KOPT-K1 (cell line): ENCODE data around the gene TECR.
"Not testable (repeated sequence)": the region's sequence is repeated elsewhere in the genome, so short reads cannot be mapped to it uniquely, and the experiment has no call there.

Experiments used
- H3K27ac ChIP-seq: fragments of 200-600 bp; sonication (generic); 2 replicates; pipeline ENCODE4 v1.5.1; 2016; ENCODE audit warnings: antibody characterized with exemption, mild to moderate bottlenecking, low read depth, low read length; ENCODE audit not compliant: poor library complexity, severe bottlenecking
- H3K36me3 ChIP-seq: fragments of 200-600 bp; sonication (generic); 2 replicates; pipeline ENCODE4 v1.5.1; 2017; ENCODE audit warnings: antibody characterized with exemption, mild to moderate bottlenecking, low read length, moderate library complexity; ENCODE audit not compliant: insufficient read depth
- H3K9me3 ChIP-seq: fragments of 200-600 bp; sonication (generic); 2 replicates; pipeline ENCODE4 v1.5.1; 2017; ENCODE audit warnings: antibody characterized with exemption, low read length, mild to moderate bottlenecking; ENCODE audit not compliant: insufficient read depth, poor library complexity, severe bottlenecking

Gene TECR

GRCh38 chr19:14560776-14561108, 31.3 kb downstream of the TECR start:
- peaks cover 25% of the 10 kb centered on the region for H3K36me3 ChIP-seq
- no peaks in the 10 kb centered on the region for H3K9me3 ChIP-seq
- H3K27ac ChIP-seq = no peak overlapping the region

- Histone ChIP-seq H3K27ac (no peak overlapping the region), H3K9me3 (no peaks in the 10 kb centered on the region), H3K36me3 (peaks cover 27% of the 10 kb centered on the region)
Measured at GRCh38 chr19:14561249-14561648, 31.9 kb downstream of the TECR start.

DNA sequence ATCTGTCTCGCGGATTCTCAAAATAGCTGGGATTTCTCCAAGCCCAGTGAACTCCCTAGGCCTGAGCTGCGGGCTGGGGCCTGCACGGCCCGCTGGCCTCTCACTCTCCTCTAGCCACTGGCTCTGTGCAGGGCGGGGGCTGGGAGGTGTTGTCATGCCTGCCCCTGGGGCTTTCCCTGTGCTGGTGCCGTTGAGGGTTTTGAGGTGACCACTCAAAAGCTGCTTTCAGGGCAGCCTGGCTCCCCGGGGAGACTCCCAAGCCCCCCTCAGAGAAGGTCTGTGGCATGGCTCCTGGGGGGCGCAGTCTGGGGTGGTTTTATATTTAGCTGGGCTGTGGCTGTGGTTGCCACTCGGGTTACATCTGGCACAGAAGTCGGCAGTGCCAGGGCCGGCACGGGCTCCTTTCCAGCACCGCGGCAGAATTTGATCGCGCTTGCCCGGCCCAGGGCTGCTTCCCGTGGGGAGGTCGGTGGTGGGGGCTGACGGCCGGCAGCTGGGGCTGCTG, 32.5 kb downstream of the TECR start:
- Histone ChIP-seq H3K27ac (no peak overlapping the region), H3K36me3 (peaks cover 30% of the 10 kb centered on the region), H3K9me3 (no peaks in the 10 kb centered on the region)

DNA sequence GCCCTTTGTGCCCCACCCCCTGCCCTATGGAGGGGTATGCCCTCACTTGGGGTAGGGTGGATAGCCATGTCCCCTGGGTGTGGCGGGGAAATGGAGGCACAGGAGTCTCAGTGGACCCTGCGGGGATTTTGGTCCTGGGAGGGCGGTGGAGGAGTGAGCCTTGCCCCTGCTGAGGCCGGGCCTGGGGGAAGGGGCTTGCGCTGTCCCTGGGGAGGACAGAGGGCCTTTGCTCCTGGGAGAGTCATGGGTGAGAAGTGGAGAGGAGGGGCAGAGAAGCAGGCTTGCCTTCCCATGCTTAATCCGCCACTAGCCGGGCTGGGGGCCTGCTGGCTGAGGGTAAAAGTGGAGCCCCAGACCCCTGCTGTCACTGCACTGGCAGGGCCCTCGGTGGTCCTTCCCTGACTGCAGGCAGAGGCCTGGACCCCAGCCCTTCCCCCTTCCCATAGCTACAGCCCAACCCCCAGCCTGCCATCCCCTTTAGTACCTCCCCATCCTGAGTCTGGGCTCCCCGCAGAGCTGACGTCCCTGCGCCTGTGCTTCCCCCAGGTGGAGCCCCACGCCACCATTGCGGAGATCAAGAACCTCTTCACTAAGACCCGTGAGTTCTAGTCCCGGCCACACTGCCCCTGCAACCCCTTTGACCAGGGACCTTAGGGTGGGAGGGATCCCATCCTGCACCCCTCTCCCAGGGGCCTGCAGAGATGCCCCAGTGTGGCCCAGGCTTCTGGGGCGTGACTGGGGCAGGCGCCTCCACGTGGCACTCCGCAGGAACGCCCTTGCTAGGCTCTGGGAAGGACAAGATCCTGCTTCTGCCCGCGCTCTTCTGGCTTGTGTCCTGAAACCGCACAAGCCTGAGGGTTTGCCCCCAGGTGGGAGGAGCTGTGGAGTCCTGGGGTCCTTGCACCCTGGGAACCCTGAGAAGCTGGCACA, 33.5 kb downstream of the TECR start:
- no peak overlapping the region for H3K27ac ChIP-seq

DNA sequence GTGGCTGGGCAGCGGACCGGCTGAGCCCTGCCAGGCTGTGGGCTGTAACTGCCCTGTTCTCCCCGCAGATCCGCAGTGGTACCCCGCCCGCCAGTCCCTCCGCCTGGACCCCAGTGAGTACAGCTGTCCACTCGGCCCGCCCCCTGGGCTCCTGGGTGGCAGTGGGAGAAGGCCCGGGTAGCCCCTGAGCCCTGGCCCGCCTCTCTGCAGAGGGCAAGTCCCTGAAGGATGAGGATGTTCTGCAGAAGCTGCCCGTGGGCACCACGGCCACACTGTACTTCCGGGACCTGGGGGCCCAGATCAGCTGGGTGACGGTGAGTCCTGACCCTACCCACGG, 34.2 kb downstream of the TECR start:
- Histone ChIP-seq H3K9me3 (no peaks in the 10 kb centered on the region), H3K36me3 (peaks cover 45% of the 10 kb centered on the region)

More for the DNA sequence above, 33.5 kb downstream of the TECR start:
- Histone ChIP-seq H3K36me3 (peaks cover 41% of the 10 kb centered on the region), H3K9me3 (no peaks in the 10 kb centered on the region)

DNA sequence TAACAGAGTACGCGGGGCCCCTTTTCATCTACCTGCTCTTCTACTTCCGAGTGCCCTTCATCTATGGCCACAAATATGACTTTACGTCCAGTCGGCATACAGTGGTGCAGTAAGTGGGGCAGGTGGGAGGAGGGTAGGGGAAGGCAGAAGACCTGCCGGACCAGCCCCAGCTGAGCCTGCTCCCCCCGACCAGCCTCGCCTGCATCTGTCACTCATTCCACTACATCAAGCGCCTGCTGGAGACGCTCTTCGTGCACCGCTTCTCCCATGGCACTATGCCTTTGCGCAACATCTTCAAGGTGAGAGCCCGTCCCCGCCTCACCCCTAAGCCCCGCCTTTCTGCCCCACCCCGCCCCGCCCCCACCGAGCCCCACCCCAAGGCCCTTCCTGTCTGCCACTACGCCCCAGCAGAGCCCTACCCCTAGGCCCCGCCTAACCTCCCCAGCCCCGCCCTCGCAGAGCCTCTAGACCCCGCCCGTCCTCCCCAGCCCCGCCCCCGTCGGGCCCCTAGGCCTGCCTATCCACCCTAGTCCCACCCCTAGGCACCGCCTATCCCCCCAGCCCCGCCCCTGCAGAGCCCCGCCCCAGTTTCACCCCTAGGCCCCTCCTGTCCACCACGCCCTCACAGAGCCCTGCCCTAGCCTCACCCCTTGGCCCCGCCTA, 34.7 kb downstream of the TECR start:
- peaks cover 47% of the 10 kb centered on the region for H3K36me3 ChIP-seq
- H3K9me3 ChIP-seq = no peaks in the 10 kb centered on the region
- no peak overlapping the region for H3K27ac ChIP-seq

More for the DNA sequence above, 34.2 kb downstream of the TECR start:
- no peak overlapping the region for H3K27ac ChIP-seq

DNA sequence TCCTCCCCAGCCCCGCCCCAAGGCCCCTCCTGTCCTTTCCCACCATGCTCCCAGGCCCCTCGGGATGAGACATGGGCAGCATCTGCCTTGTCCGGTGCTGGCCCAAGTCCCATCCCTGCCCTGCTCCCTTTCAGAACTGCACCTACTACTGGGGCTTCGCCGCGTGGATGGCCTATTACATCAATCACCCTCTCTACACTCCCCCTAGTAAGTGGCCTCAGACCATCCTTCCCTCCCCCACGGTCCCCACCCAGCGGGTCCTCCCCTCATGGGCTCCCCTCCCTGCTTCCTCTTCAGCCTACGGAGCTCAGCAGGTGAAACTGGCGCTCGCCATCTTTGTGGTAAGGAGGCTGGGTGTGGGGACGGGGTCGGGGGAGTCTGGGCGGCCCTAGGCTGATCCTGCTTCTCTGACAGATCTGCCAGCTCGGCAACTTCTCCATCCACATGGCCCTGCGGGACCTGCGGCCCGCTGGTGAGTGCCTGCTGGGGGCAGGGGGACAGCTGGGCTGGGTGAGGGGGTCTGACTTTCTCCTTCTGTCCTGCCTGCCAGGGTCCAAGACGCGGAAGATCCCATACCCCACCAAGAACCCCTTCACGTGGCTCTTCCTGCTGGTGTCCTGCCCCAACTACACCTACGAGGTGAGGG, 35.4 kb downstream of the TECR start:
- H3K9me3 ChIP-seq, H3K27ac ChIP-seq: not testable (repeated sequence)
- peaks cover 50% of the 10 kb centered on the region for H3K36me3 ChIP-seq

DNA sequence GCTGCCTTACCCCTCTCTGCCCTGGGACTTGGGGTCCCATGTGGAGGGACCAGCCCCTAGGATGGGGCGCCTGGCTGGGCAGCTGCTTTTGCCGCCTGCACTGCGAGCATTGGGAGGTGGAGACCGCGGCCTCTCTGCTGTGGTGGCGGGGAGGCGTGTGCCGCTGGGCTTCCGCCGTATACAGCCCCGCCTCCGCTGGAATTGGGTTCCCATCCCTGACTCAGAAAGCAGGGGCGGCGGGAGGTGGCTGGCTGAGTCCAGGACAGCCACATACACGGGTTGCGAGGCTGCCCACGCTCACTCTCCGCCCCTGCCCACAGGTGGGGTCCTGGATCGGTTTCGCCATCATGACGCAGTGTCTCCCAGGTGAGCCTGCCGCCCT, 35.9 kb downstream of the TECR start:
- Histone ChIP-seq H3K9me3 (no peaks in the 10 kb centered on the region), H3K27ac (no peak overlapping the region), H3K36me3 (peaks cover 52% of the 10 kb centered on the region)

- Histone ChIP-seq H3K9me3 (no peaks in the 10 kb centered on the region), H3K27ac (no peak overlapping the region), H3K36me3 (peaks cover 52% of the 10 kb centered on the region)
Measured at GRCh38 chr19:14565765-14566711, 36.6 kb downstream of the TECR start.

GRCh38 chr19:14566712-14567077, 37.3 kb downstream of the TECR start:
- H3K9me3 ChIP-seq = no peaks in the 10 kb centered on the region
- H3K27ac ChIP-seq = no peak overlapping the region
- peaks cover 52% of the 10 kb centered on the region for H3K36me3 ChIP-seq

DNA sequence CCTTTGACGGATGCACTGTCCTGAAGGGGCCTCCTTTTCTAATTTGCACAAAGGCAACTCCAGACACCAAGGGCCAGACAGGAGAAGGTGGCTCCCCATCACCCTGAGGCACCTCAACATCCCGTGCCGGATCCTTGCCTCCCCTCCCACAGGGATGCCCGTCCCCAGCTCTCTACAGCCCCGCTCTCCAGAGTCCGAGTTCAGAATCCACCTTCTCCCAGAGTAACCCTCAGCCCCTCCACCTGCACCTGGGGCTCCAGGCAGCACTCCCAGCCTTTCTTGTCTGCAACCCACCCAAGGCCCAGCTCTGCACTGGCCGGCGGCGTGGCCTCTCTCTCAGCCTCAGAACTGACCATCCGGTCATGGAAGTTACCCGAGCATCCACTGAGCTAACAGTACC, 37.7 kb downstream of the TECR start:
- peaks cover 52% of the 10 kb centered on the region for H3K36me3 ChIP-seq
- H3K27ac ChIP-seq = no peak overlapping the region
- no peaks in the 10 kb centered on the region for H3K9me3 ChIP-seq

DNA sequence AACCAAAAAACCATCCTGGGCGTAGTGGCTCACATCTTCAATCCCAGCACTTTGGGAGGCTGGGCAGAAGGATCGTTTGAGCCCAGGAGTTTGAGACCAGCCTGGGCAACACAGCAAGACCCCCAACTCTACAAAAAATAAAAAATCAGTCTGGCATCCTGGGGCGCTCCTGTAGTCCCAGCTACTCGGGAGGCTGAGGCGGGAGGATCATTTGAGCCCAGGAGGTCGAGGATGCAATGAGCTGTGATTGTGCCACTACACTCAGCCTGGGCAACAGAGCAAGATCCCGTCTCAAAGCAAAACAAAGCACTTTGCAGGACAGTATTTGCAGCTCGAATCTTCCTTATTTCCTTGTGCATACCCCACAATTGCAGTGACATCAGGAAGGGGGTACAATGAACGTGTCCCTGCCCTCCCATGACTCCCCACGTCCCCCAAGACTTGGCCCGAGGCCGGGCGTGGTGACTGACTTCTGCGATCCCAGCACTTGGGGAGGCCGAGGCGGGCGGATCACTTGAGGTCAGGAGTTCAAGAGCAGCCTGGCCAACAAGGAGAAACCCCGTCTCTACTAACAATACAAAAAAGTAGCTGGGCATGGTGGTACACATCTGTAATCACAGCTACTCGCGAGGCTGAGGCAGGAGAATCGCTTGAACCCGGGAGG, 41.6 kb downstream of the TECR start:
- Histone ChIP-seq H3K9me3 (no peaks in the 10 kb centered on the region), H3K36me3 (peaks cover 27% of the 10 kb centered on the region; the same call in 1 of the 2 replicates), H3K27ac (peak overlapping the region; percentile 85)

DNA sequence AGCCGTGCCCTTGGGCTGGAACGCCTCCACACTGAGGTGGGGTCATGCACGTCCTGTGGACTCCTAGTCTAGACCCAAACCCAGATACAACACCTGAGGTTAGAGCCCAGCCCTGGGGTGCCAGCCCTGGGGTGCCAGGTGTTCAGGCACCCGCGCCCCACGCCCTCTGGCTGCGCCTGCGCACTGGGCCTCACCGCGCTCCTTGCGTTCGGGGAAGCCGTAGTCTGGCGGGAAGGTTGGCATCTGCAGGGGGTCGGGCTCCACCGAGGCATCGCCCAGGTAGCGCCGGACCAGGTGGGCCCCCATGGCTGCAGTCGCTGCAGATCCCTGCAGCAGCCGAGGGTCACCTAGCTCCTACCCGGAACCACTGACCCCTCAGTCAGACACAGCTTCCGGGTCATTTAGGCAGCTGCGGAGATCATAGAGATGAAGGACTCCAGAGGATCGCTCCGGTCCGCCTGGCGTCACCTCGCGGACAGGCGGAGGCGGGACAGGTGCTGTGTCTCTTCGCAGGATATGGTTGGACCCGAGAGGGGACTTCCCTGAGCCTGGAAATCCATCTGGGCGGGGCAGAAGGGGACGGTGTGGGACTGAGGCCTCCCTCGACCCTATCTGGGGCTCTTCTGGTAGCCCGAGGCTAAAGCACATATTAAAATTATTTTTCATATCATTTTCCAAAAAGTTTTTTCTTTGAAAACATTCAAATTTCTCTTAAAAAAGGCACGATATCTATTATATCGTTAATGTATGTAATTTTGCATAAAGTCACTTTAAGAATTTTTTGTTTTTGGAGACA, 42.5 kb downstream of the TECR start, which contains the start of gene NDUFB7:
TSS of gene NDUFB7 (minus strand) at position 372 of the 796 bp plus-strand sequence. CDS start at position 306, 66 bp downstream.
- Histone ChIP-seq H3K36me3 (peaks cover 22% of the 10 kb centered on the region; the same call in 1 of the 2 replicates), H3K27ac (peak within 1 kb of the TSS; percentile 85)

More for the DNA sequence above, 42.5 kb downstream of the TECR start, which contains the start of gene NDUFB7:
- H3K9me3 ChIP-seq = no peaks in the 10 kb centered on the region
